COLO829 (cell line): Measurements from ENCODE around the gene TUBA4B.

Source experiments
- DNase-seq: peaks from one replicate; pipeline ENCODE4 v3.0.0; 2012; ENCODE audit warnings: low spot score

Gene TUBA4B

GRCh38 chr2:219252900-219253752 is at the start of gene TUBA4B:
TSS of gene TUBA4B (plus strand) at chr2:219253243. CDS start at chr2:219253408, 165 bp downstream.
- no peak for DNase-seq

GRCh38 chr2:219204425-219205164 is 48.4 kb upstream of the TUBA4B start:
- DNase-seq = no peak

- DNase-seq = no peak
Measured at GRCh38 chr2:219205165-219205538, 47.9 kb upstream of the TUBA4B start.

GRCh38 chr2:219205981-219206327 is 47.1 kb upstream of the TUBA4B start:
- DNase-seq = no peak

- DNase-seq = peak; percentile 97
Measured at GRCh38 chr2:219206328-219207133, 46.5 kb upstream of the TUBA4B start, which contains the start of gene ZFAND2B. TSS of gene ZFAND2B (plus strand) at chr2:219206782. CDS start at chr2:219206988, 206 bp downstream.

- no peak for DNase-seq
Measured at GRCh38 chr2:219207134-219207883, 45.7 kb upstream of the TUBA4B start.

- no peak for DNase-seq
Measured at GRCh38 chr2:219207884-219208740, 44.9 kb upstream of the TUBA4B start.

GRCh38 chr2:219209236-219210195 is 43.5 kb upstream of the TUBA4B start:
- no peak for DNase-seq

- DNase-seq = no peak
Measured at GRCh38 chr2:219210196-219210885, 42.7 kb upstream of the TUBA4B start.

GRCh38 chr2:219210886-219211362 is 42.1 kb upstream of the TUBA4B start:
- DNase-seq = no peak

GRCh38 chr2:219213026-219213415 is 40.0 kb upstream of the TUBA4B start:
- no peak for DNase-seq

GRCh38 chr2:219213486-219214071 is 39.5 kb upstream of the TUBA4B start:
- DNase-seq = no peak

GRCh38 chr2:219214141-219214540 is 38.9 kb upstream of the TUBA4B start:
- DNase-seq = no peak

- no peak for DNase-seq
Measured at GRCh38 chr2:219214786-219215185, 38.3 kb upstream of the TUBA4B start.

GRCh38 chr2:219215871-219216534 is 37.0 kb upstream of the TUBA4B start:
- no peak for DNase-seq

- no peak for DNase-seq
Measured at GRCh38 chr2:219216535-219216915, 36.5 kb upstream of the TUBA4B start.

- DNase-seq = peak; percentile 55
Measured at GRCh38 chr2:219218217-219218731, 34.8 kb upstream of the TUBA4B start.
